SK-N-SH treated with all-trans-retinoic acid at 6 μM for 48 hours (cell line): Measurements from ENCODE around the gene RXRA.
A peak's percentile ranks its signal among the peaks of the same experiment; 100 is the strongest.

Source experiments
- ARNTL ChIP-seq: fragments of 450-650 bp; formaldehyde crosslinking; IDR thresholded peaks from 2 replicates; pipeline ENCODE4 v1.5.0; 2020; ENCODE audit warnings: low read depth, mild to moderate bottlenecking, moderate library complexity, borderline replicate concordance
- ISL1 ChIP-seq: fragments of 250-450 bp; sonication (Bioruptor Pico); IDR thresholded peaks from 2 replicates; pipeline ENCODE4 v2.1.2; 2022; ENCODE audit warnings: mild to moderate bottlenecking, moderate library complexity
- OSR1 ChIP-seq: fragments of 250-450 bp; sonication (Bioruptor Pico); IDR thresholded peaks from 2 replicates; pipeline ENCODE4 v1.8.0; 2022; ENCODE audit warnings: moderate library complexity, mild to moderate bottlenecking, inconsistent platforms
- PATZ1 ChIP-seq: fragments of 250-450 bp; sonication (Bioruptor Pico); IDR thresholded peaks from 2 replicates; pipeline ENCODE4 v1.8.0; 2020; ENCODE audit warnings: mild to moderate bottlenecking, moderate library complexity, borderline replicate concordance
- TCF4 ChIP-seq: fragments of 250-450 bp; sonication (Bioruptor Pico); IDR thresholded peaks from 2 replicates; pipeline ENCODE4 v1.8.0; 2021; ENCODE audit warnings: mild to moderate bottlenecking, moderate library complexity, borderline replicate concordance
- ZFP3 ChIP-seq: fragments of 250-450 bp; sonication (Bioruptor Pico); IDR thresholded peaks from 2 replicates; pipeline ENCODE4 v1.5.0; 2020; ENCODE audit warnings: mild to moderate bottlenecking, moderate library complexity

- TF ChIP-seq ARNTL (CRISPR knock-in tag) (no peak), PATZ1 (CRISPR knock-in tag) (no peak), TCF4 (no peak), ISL1 (CRISPR knock-in tag) (no peak), OSR1 (CRISPR knock-in tag) (no peak), ZFP3 (CRISPR knock-in tag) (peak; percentile 96)
These were observed 11.2 kb downstream of the RXRA start for GRCh38 chr9:134337469-134337868.
